Sigmoid colon (tissue), 4 donors: ENCODE results near the gene DDOST.

ENCODE experiments used
- EP300 ChIP-seq, 4 donors: sonication (generic); formaldehyde crosslinking; IDR thresholded peaks; one replicate each; pipeline ENCODE4 v1.6.1; 2017; ENCODE audit warnings: antibody characterized with exemption in 4 of 4
- POLR2A ChIP-seq, 2 donors: fragments of 450-650 bp; IDR thresholded peaks; one replicate each; pipeline ENCODE4 v1.6.1; 2016; ENCODE audit warnings: antibody characterized with exemption in 2 of 2, mild to moderate bottlenecking in 2 of 2, moderate library complexity in 2 of 2
- POLR2AphosphoS5 ChIP-seq, 4 donors: sonication (generic); formaldehyde crosslinking; IDR thresholded peaks; one replicate each; pipeline ENCODE4 v1.6.1; 2017; ENCODE audit warnings: antibody characterized with exemption in 4 of 4
- TF ChIP-seq, protein P1 (sequence below), 4 experiments: fragments of 450-650 bp in 3 of 4; fragments of 200-600 bp in 1 of 4; IDR thresholded peaks; one replicate each; pipeline ENCODE4 v1.5.1; 2016 to 2019; ENCODE audit warnings: antibody characterized with exemption in 4 of 4, mild to moderate bottlenecking in 3 of 4, moderate library complexity in 2 of 4

DNA sequence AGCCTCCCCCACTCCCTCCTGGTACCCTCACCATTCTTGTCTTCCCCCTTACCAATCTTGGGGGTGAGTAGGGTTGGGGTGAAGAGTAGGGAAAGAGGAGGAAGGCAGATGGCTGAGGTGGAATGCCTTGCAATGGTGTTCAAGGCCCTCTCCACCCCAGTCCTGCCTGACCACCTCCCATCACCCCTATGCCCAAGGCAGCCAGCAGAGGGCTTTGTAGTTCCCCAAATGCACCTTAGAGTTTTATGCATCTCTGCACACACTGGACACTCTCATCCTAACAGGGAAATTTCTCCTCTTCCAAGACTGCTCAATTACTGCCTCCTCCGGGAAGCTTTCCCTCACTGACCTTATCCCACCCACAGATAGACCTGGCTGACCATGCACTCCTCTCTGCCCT lies 41.2 kb upstream of the DDOST start:
- TF ChIP-seq POLR2A (IDR thresholded peaks at IDR 0.05) = no peak
- TF ChIP-seq, protein P1, sequence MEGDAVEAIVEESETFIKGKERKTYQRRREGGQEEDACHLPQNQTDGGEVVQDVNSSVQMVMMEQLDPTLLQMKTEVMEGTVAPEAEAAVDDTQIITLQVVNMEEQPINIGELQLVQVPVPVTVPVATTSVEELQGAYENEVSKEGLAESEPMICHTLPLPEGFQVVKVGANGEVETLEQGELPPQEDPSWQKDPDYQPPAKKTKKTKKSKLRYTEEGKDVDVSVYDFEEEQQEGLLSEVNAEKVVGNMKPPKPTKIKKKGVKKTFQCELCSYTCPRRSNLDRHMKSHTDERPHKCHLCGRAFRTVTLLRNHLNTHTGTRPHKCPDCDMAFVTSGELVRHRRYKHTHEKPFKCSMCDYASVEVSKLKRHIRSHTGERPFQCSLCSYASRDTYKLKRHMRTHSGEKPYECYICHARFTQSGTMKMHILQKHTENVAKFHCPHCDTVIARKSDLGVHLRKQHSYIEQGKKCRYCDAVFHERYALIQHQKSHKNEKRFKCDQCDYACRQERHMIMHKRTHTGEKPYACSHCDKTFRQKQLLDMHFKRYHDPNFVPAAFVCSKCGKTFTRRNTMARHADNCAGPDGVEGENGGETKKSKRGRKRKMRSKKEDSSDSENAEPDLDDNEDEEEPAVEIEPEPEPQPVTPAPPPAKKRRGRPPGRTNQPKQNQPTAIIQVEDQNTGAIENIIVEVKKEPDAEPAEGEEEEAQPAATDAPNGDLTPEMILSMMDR (IDR thresholded peaks at IDR 0.05) = no peak
- TF ChIP-seq EP300 (IDR thresholded peaks at IDR 0.05) = no peak
- TF ChIP-seq POLR2AphosphoS5 (IDR thresholded peaks at IDR 0.05) = no peak
